ENCODE results near the gene DAZL.

DAZL gene

DNA sequence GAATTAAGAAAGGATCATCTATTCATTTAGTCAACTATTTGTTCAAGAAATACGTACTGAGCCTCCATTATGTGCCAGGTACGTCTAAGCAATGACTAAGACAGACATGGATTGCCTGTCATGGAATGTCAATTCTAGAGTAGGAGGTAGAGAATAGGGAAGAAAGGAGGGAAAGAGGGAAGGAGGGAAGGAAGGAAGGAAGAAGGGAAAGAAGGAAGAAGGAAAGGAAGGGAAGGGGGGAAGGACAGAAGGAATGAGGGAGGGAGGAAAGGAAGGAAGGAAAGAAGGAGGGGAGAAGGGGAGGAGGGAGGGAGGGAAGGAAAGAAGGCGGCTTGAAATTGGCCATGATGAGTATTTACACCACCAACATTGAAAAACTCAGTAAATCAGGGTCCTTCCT lies 52.5 kb downstream of the DAZL start:
- H3K36me3 ChIP-seq (ENCODE audit: insufficient read depth, low read length): no peaks in the 10 kb centered on the region
- H3K4me3 ChIP-seq: no peak overlapping the region
- TF ChIP-seq POLR2AphosphoS5 (IDR thresholded peaks at IDR 0.05; ENCODE audit: borderline replicate concordance, low read depth, low read length): no peak
- no peak for TF ChIP-seq FOXP2 (optimal IDR thresholded peaks at IDR 0.05; ENCODE audit: control extremely low read depth, extremely low read length, insufficient read depth)
- TF ChIP-seq EZH2 (IDR thresholded peaks at IDR 0.05): no peak
- H3K9ac ChIP-seq (ENCODE audit: insufficient read length): no peak overlapping the region
- DNase-seq (ENCODE audit: low read depth, low spot score): no peak
- H3K9me3 ChIP-seq (ENCODE audit: low read depth, low read length): no peaks in the 10 kb centered on the region
- no peak overlapping the region for H3K27ac ChIP-seq

DNA sequence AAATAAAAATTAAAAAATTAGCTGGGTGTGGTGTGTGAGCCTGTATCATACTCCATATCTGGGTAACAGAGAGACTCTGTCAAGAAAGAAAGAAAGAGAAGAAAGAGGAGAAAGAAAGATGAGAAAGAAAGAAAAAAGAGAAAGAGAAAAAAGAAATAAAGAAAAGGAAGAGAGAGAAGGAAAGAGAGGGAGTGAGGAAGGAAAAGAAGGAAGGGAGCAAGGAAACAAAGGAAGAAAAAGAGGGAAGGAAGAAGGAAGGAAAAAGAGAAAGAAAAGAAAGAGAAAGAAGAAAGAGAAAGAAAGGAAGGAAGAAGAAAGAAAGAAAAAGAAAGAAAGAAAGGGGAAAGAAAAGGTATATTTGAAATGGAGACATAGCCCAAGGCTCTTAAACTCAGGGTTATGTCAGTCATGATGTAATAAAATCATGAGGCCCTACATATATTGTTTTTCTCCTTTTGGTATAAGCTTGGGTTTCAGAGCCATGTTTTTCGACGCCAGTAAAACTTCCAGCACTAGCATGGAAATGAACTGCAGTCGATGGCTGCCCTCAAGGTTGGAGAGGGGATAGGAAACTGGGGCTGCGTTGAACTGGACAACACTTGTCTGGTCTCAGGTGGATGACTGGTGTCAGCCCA lies 53.8 kb downstream of the DAZL start:
- Histone ChIP-seq H3K27ac (no peak overlapping the region), H3K9me3 (ENCODE audit: low read depth, low read length) (no peaks in the 10 kb centered on the region), H3K36me3 (ENCODE audit: insufficient read depth, low read length) (no peaks in the 10 kb centered on the region), H3K4me3 (no peak overlapping the region), H3K9ac (ENCODE audit: insufficient read length) (no peak overlapping the region)
- no peak for DNase-seq (ENCODE audit: low read depth, low spot score)
- TF ChIP-seq FOXP2 (optimal IDR thresholded peaks at IDR 0.05; ENCODE audit: control extremely low read depth, extremely low read length, insufficient read depth): no peak
- no peak for TF ChIP-seq EZH2 (IDR thresholded peaks at IDR 0.05)
- TF ChIP-seq POLR2AphosphoS5 (IDR thresholded peaks at IDR 0.05; ENCODE audit: borderline replicate concordance, low read depth, low read length): no peak

DNA sequence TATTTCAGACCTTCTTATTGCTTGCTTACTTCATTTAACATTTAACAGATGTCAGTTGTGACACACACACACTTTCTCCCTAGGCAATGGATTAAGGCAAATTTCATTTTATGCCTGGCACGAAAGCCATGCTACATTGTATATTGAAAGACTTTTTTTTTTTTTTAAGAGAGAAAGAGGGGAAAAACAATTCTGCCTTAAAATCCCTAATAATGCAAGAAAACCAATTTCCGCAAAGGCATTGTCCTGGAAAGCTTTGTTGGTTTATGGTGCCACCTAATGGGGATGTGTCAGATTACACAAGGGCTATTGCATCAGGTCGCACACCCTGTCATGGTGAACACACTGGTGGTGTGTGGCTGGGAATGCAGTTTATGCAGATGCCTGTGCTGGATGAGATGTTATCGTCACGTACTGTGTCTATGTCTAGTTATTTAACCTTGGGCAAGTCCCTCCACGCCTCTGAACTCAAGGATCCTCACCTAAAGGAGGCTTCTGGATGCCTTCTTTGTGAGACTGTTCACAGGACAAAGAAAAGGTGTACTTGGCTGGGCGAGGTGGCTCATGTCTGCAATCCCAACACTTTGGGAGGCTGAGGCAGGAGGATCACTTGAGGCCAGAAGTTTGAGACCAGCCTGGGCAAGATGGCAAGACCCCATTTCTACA lies 54.4 kb downstream of the DAZL start:
- Histone ChIP-seq H3K9me3 (ENCODE audit: low read depth, low read length) (no peaks in the 10 kb centered on the region), H3K9ac (ENCODE audit: insufficient read length) (no peak overlapping the region), H3K27ac (no peak overlapping the region), H3K4me3 (no peak overlapping the region), H3K36me3 (ENCODE audit: insufficient read depth, low read length) (no peaks in the 10 kb centered on the region)
- TF ChIP-seq EZH2 (IDR thresholded peaks at IDR 0.05) (no peak), FOXP2 (optimal IDR thresholded peaks at IDR 0.05; ENCODE audit: control extremely low read depth, extremely low read length, insufficient read depth) (no peak), POLR2AphosphoS5 (IDR thresholded peaks at IDR 0.05; ENCODE audit: borderline replicate concordance, low read depth, low read length) (no peak)
- peak; percentile 40 for DNase-seq (ENCODE audit: low read depth, low spot score)

DNA sequence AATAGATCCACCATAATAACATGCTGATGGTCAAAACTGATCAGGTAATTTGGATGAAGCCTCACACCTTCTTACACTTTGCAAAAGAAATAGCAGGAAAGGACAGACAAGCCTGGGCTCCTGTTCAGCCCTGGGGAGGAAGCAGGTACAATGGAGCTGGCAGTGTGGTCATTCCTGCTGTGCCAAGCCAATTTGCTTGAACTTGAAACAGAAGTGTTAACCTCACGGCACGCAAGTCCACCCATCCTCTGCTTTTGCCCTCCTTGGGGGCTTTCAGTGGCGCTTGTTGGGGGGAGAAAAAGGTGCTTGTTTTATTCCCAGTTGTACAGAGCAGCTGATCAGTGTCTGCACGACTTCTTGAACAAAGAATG lies 54.9 kb downstream of the DAZL start:
- DNase-seq (ENCODE audit: low read depth, low spot score): no peak
- no peak overlapping the region for H3K4me3 ChIP-seq
- TF ChIP-seq EZH2 (IDR thresholded peaks at IDR 0.05): no peak
- no peak overlapping the region for H3K9ac ChIP-seq (ENCODE audit: insufficient read length)
- no peaks in the 10 kb centered on the region for H3K9me3 ChIP-seq (ENCODE audit: low read depth, low read length)
- H3K27ac ChIP-seq: no peak overlapping the region
- H3K36me3 ChIP-seq (ENCODE audit: insufficient read depth, low read length): no peaks in the 10 kb centered on the region

DNA sequence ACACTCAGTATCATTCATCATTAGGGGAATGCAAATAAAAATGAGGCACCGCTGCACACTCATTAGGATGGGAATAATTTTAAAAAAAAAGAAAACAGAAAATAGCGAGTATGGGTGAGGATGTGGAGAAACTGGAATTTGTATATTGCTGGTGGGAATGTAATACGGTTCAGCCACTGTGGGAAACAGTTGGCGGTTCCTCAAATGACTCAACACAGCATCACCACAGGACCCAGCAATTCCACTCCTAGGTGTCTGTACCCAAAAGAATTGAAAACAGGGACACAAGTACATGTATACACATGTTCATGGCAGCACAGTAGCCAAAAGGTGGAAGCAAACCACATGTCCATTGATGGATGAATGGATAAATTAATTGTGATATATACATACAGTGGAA lies 56.5 kb downstream of the DAZL start:
- Histone ChIP-seq H3K36me3 (ENCODE audit: insufficient read depth, low read length) (no peaks in the 10 kb centered on the region), H3K9ac (ENCODE audit: insufficient read length) (no peak overlapping the region), H3K27ac (no peak overlapping the region), H3K4me3 (no peak overlapping the region), H3K9me3 (ENCODE audit: low read depth, low read length) (no peaks in the 10 kb centered on the region)
- TF ChIP-seq POLR2AphosphoS5 (IDR thresholded peaks at IDR 0.05; ENCODE audit: borderline replicate concordance, low read depth, low read length) (no peak), FOXP2 (optimal IDR thresholded peaks at IDR 0.05; ENCODE audit: control extremely low read depth, extremely low read length, insufficient read depth) (no peak), EZH2 (IDR thresholded peaks at IDR 0.05) (no peak)
- DNase-seq (ENCODE audit: low read depth, low spot score): no peak

DNA sequence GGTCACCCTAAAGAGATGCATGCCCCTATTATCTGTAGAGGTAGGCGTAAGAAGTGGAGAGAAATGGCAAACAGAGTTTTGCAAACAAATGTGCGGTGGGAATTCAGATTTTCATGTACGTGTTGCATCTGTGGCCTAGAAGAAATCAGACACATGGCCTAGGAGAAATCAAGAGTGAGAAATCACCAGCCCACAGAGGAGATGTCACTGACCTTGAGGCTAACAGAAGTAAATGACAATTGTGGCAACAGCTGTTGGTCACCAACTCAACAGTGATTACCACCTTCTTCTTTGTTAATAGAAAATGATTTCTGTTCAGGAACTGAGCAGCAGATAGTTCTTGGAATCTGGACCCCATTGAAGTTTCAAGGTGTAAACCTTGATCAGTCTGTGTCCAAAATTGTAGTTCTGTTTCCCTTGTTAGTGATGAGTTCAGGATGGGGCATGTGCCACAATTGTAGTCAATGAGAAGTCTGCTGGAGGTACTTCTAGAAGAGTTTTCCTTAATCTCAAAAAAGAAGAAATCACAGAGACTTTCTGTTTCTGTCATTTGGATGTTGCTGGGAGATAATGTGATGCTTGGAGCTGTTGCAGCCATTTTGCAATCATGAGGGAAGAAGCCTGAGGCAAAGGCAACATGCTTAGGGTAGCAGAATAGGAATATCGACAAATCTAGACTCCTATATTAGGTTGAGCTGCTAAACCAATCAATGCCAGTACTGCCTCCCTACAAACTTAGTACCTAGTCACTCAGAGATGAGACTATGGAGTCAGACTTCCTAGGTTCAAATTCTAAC lies 57.5 kb downstream of the DAZL start:
- no peaks in the 10 kb centered on the region for H3K36me3 ChIP-seq (ENCODE audit: insufficient read depth, low read length)
- no peak overlapping the region for H3K9ac ChIP-seq (ENCODE audit: insufficient read length)
- no peak overlapping the region for H3K4me3 ChIP-seq
- TF ChIP-seq EZH2 (IDR thresholded peaks at IDR 0.05) (no peak), FOXP2 (optimal IDR thresholded peaks at IDR 0.05; ENCODE audit: control extremely low read depth, extremely low read length, insufficient read depth) (no peak), POLR2AphosphoS5 (IDR thresholded peaks at IDR 0.05; ENCODE audit: borderline replicate concordance, low read depth, low read length) (no peak)
- DNase-seq (ENCODE audit: low read depth, low spot score): no peak
- H3K9me3 ChIP-seq (ENCODE audit: low read depth, low read length): no peaks in the 10 kb centered on the region
- no peak overlapping the region for H3K27ac ChIP-seq

DNA sequence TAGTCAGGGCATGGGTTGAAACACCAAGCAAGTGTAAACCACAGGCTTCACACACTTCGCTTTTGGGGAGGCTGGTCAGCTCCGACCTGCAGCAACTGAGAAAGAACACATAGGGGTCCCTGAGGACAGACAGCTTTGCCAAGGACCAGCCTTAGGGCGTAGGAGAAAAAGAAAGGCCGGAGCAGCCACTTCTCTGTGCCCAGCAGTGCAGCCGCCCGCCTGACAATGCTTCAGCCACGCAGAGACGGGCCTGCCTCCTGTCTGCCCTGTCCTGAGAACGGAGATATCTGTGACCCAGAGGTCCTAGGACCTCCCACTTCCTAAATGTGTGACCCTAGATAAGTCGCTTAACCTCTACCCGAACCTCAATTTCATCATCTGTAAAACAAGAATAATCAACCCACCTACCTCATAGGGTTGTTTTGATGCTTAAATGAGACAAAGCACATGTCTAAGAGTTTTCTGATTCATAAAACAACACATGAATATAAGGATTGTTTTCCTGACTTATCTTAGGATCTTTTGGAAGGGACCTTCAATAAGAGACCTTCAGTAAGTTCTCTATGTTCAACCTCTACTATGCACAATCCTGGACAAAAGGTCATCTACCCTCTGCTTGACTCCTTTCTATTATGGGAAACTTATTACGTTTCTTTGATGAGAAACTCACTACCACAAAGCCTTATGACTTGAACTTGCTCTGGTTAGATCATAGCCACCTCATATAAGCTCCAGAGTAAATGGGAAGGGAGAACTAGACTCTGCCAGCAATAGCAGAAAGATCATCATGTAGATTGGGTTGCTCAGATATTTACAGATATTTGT lies 58.8 kb downstream of the DAZL start:
- no peak overlapping the region for H3K4me3 ChIP-seq
- TF ChIP-seq EZH2 (IDR thresholded peaks at IDR 0.05): no peak
- TF ChIP-seq FOXP2 (optimal IDR thresholded peaks at IDR 0.05; ENCODE audit: control extremely low read depth, extremely low read length, insufficient read depth): no peak
- no peak for TF ChIP-seq POLR2AphosphoS5 (IDR thresholded peaks at IDR 0.05; ENCODE audit: borderline replicate concordance, low read depth, low read length)
- H3K36me3 ChIP-seq (ENCODE audit: insufficient read depth, low read length): no peaks in the 10 kb centered on the region
- no peaks in the 10 kb centered on the region for H3K9me3 ChIP-seq (ENCODE audit: low read depth, low read length)
- no peak overlapping the region for H3K27ac ChIP-seq
- no peak overlapping the region for H3K9ac ChIP-seq (ENCODE audit: insufficient read length)
- DNase-seq (ENCODE audit: low read depth, low spot score): no peak

Data from SK-N-MC (cell line).